ENCODE data around the gene LPP. TPM values are rescaled to one million over a fixed set of nuclear protein-coding genes. Genes with fewer than 3 reads are reported as not detected.
A peak's percentile ranks its signal among the peaks of the same experiment; 100 is the strongest.

The LPP gene
- total and polyA plus RNA-seq, 2 of the 13 experiments (the other 11 are each of a cell fraction or from before 2014, with no cell fraction given) = 19.2 to 29.9 TPM

- no peak for TF ChIP-seq MXI1 (IDR thresholded peaks at IDR 0.05; ENCODE audit: borderline replicate concordance, low read depth, low read length)
- TF ChIP-seq RARA (CRISPR knock-in tag; IDR thresholded peaks at IDR 0.05) = peak; percentile 62
- TF ChIP-seq KLF6 (CRISPR knock-in tag; IDR thresholded peaks at IDR 0.05) = no peak
- TF ChIP-seq, protein P1, sequence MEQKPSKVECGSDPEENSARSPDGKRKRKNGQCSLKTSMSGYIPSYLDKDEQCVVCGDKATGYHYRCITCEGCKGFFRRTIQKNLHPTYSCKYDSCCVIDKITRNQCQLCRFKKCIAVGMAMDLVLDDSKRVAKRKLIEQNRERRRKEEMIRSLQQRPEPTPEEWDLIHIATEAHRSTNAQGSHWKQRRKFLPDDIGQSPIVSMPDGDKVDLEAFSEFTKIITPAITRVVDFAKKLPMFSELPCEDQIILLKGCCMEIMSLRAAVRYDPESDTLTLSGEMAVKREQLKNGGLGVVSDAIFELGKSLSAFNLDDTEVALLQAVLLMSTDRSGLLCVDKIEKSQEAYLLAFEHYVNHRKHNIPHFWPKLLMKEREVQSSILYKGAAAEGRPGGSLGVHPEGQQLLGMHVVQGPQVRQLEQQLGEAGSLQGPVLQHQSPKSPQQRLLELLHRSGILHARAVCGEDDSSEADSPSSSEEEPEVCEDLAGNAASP (CRISPR knock-in tag; IDR thresholded peaks at IDR 0.05; ENCODE audit: borderline replicate concordance) = peak; percentile 53; the same call in 1 of the 2 replicates
- no peak for TF ChIP-seq KLF15 (CRISPR knock-in tag; IDR thresholded peaks at IDR 0.05; ENCODE audit: borderline replicate concordance)
- TF ChIP-seq ZNF678 (CRISPR knock-in tag; IDR thresholded peaks at IDR 0.05) = no peak
- TF ChIP-seq DNMT3B (CRISPR knock-in tag; conservative IDR thresholded peaks at IDR 0.05) = no peak
- no peak for TF ChIP-seq ZNF75D (CRISPR knock-in tag; IDR thresholded peaks at IDR 0.05; ENCODE audit: borderline replicate concordance)
- TF ChIP-seq KAT8 (CRISPR knock-in tag; IDR thresholded peaks at IDR 0.05) = peak; percentile 57
- peak; percentile 84; the same call in 1 of the 2 replicates for TF ChIP-seq NFIC (IDR thresholded peaks at IDR 0.05; ENCODE audit: low read length)
- no peak for TF ChIP-seq ELK4 (CRISPR knock-in tag; IDR thresholded peaks at IDR 0.05; ENCODE audit: borderline replicate concordance)
- peak; percentile 75; the same call in 1 of the 2 replicates for TF ChIP-seq ISL2 (CRISPR knock-in tag; IDR thresholded peaks at IDR 0.05)
- TF ChIP-seq HDAC2 (CRISPR knock-in tag; IDR thresholded peaks at IDR 0.05) = peak; percentile 64
- TF ChIP-seq, protein P2, sequence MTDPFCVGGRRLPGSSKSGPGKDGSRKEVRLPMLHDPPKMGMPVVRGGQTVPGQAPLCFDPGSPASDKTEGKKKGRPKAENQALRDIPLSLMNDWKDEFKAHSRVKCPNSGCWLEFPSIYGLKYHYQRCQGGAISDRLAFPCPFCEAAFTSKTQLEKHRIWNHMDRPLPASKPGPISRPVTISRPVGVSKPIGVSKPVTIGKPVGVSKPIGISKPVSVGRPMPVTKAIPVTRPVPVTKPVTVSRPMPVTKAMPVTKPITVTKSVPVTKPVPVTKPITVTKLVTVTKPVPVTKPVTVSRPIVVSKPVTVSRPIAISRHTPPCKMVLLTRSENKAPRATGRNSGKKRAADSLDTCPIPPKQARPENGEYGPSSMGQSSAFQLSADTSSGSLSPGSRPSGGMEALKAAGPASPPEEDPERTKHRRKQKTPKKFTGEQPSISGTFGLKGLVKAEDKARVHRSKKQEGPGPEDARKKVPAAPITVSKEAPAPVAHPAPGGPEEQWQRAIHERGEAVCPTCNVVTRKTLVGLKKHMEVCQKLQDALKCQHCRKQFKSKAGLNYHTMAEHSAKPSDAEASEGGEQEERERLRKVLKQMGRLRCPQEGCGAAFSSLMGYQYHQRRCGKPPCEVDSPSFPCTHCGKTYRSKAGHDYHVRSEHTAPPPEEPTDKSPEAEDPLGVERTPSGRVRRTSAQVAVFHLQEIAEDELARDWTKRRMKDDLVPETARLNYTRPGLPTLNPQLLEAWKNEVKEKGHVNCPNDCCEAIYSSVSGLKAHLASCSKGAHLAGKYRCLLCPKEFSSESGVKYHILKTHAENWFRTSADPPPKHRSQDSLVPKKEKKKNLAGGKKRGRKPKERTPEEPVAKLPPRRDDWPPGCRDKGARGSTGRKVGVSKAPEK (CRISPR knock-in tag; IDR thresholded peaks at IDR 0.05; ENCODE audit: borderline replicate concordance) = no peak
- no peak for TF ChIP-seq ZNF343 (CRISPR knock-in tag; IDR thresholded peaks at IDR 0.05)
- no peak for TF ChIP-seq ZNF34 (CRISPR knock-in tag; IDR thresholded peaks at IDR 0.05; ENCODE audit: borderline replicate concordance)
- no peak for TF ChIP-seq DZIP1 (CRISPR knock-in tag; IDR thresholded peaks at IDR 0.05)
- no peak for TF ChIP-seq MAFK (conservative IDR thresholded peaks at IDR 0.05 in 1 of 2, IDR thresholded peaks at IDR 0.05 in 1 of 2; ENCODE audit: low read length in 2 of 2)
- peak; percentile 79; the same call in 1 of the 2 replicates for TF ChIP-seq DPF2 (CRISPR knock-in tag; IDR thresholded peaks at IDR 0.05; ENCODE audit: borderline replicate concordance, low read depth)
- no peak for TF ChIP-seq SRF (IDR thresholded peaks at IDR 0.05; ENCODE audit: low read depth, low read length)
- no peak for TF ChIP-seq ZFP91 (CRISPR knock-in tag; IDR thresholded peaks at IDR 0.05; ENCODE audit: borderline replicate concordance)
Observed at GRCh38 chr3:188542196-188542595, 388.2 kb downstream of the LPP start (continued).
